CD14-positive monocyte (primary cell): Measurements from ENCODE around the gene ADIPOR1. TPM values are rescaled to one million over a fixed set of nuclear protein-coding genes. Genes with fewer than 3 reads are reported as not detected.
A peak's percentile ranks its signal among the peaks of the same experiment; 100 is the strongest.

Experiments
- DNase-seq, 3 donors: peaks; one replicate each; pipeline ENCODE4 v3.0.0-alpha.2; 2011 to 2022
- H2AFZ ChIP-seq: 2 replicates; pipeline ENCODE4 v1.6.0; 2012; ENCODE audit warnings: mild to moderate bottlenecking, low read depth, low read length, inconsistent platforms; ENCODE audit not compliant: insufficient read depth, poor library complexity, severe bottlenecking
- H3K27ac ChIP-seq, 2 donors: 1 replicate in 1 of 2; 2 replicates in 1 of 2; pipeline ENCODE4 v1.5.1; 2012 to 2013; ENCODE audit warnings: low read length in 2 of 2, control low read depth in 1 of 2, inconsistent platforms in 1 of 2, low read depth in 1 of 2, mild to moderate bottlenecking in 1 of 2
- H3K27me3 ChIP-seq, 2 donors: one replicate each; pipeline versions ENCODE4 v1.6.0 to v1.6.1; 2011 to 2013; ENCODE audit warnings: low read length in 2 of 2; ENCODE audit not compliant: control insufficient read depth in 2 of 2, insufficient read depth in 2 of 2
- H3K36me3 ChIP-seq, 2 donors: replicated peaks in 1 of 2; 1 replicate in 1 of 2; 2 replicates in 1 of 2; pipeline versions ENCODE4 v1.5.1 to v1.6.1; 2012 to 2013; ENCODE audit warnings: low read length in 2 of 2, control low read depth in 1 of 2, inconsistent platforms in 1 of 2, mild to moderate bottlenecking in 1 of 2; ENCODE audit not compliant: insufficient read depth in 2 of 2, control insufficient read depth in 1 of 2
- H3K4me1 ChIP-seq, 2 donors: 1 replicate in 1 of 2; 2 replicates in 1 of 2; pipeline versions ENCODE4 v1.5.1 to v1.6.1; 2012 to 2013; ENCODE audit warnings: low read length in 2 of 2, control low read depth in 1 of 2, inconsistent platforms in 1 of 2, mild to moderate bottlenecking in 1 of 2, moderate library complexity in 1 of 2; ENCODE audit not compliant: insufficient read depth in 2 of 2, control insufficient read depth in 1 of 2
- H3K4me2 ChIP-seq: replicated peaks from 2 replicates; pipeline ENCODE3; 2012; ENCODE audit warnings: low read length, moderate library complexity, mild to moderate bottlenecking; ENCODE audit not compliant: poor library complexity, severe bottlenecking; ENCODE audit errors: extremely low read depth
- H3K4me3 ChIP-seq, 3 experiments: fragments of 200-600 bp in 1 of 3; sonication (generic) in 1 of 3; replicated peaks in 1 of 3; 1 replicate in 2 of 3; 2 replicates in 1 of 3; pipeline ENCODE4 v1.5.1; 2011 to 2013; ENCODE audit warnings: low read length in 3 of 3, mild to moderate bottlenecking in 3 of 3, control low read depth in 2 of 3, low read depth in 2 of 3, inconsistent platforms in 1 of 3, moderate library complexity in 1 of 3
- H3K79me2 ChIP-seq: 2 replicates; pipeline ENCODE4 v1.6.0; 2012; ENCODE audit warnings: mild to moderate bottlenecking, control low read depth, inconsistent platforms, low read length, moderate library complexity; ENCODE audit not compliant: insufficient read depth
- H3K9ac ChIP-seq: 2 replicates; pipeline ENCODE4 v1.6.0; 2017; ENCODE audit warnings: low read length, mild to moderate bottlenecking; ENCODE audit not compliant: insufficient read depth, poor library complexity, severe bottlenecking
- H3K9me3 ChIP-seq, 2 donors: replicated peaks in 1 of 2; 1 replicate in 1 of 2; 2 replicates in 1 of 2; pipeline versions ENCODE4 v1.5.1 to v1.6.1; 2012 to 2013; ENCODE audit warnings: low read length in 2 of 2, control low read depth in 1 of 2; ENCODE audit not compliant: control insufficient read depth in 1 of 2, insufficient read depth in 1 of 2
- H4K20me1 ChIP-seq: 2 replicates; pipeline ENCODE4 v1.6.0; 2012; ENCODE audit warnings: mild to moderate bottlenecking, low read length, control low read depth, moderate library complexity; ENCODE audit not compliant: insufficient read depth
- H3K27ac Mint-ChIP-seq, 7 donors: one replicate each; pipeline ENCODE4 v1.8.0; 2020; ENCODE audit warnings: mild to moderate bottlenecking in 7 of 7, mixed read lengths in 7 of 7, moderate library complexity in 6 of 7, inconsistent platforms in 2 of 7
- H3K27me3 Mint-ChIP-seq, 3 donors: one replicate each; pipeline ENCODE4 v1.8.0; 2021 to 2022; ENCODE audit warnings: low read depth in 3 of 3, mild to moderate bottlenecking in 3 of 3, mixed read lengths in 3 of 3, moderate library complexity in 3 of 3, inconsistent platforms in 1 of 3
- H3K36me3 Mint-ChIP-seq, 2 donors: one replicate each; pipeline ENCODE4 v1.8.0; 2020; ENCODE audit warnings: mixed read lengths in 2 of 2, inconsistent platforms in 1 of 2, mild to moderate bottlenecking in 1 of 2
- H3K4me1 Mint-ChIP-seq: one replicate; pipeline ENCODE4 v1.8.0; 2020; ENCODE audit warnings: mild to moderate bottlenecking, mixed read lengths
- H3K4me3 Mint-ChIP-seq, 2 donors: one replicate each; pipeline ENCODE4 v1.8.0; 2020; ENCODE audit warnings: mild to moderate bottlenecking in 2 of 2, mixed read lengths in 2 of 2, moderate library complexity in 1 of 2
- H3K9me3 Mint-ChIP-seq, 7 donors: one replicate each; pipeline ENCODE4 v1.8.0; 2020 to 2022; ENCODE audit warnings: mixed read lengths in 7 of 7, mild to moderate bottlenecking in 6 of 7, moderate library complexity in 6 of 7, inconsistent platforms in 2 of 7
- WGBS: methylation state at CpG from one replicate; pipeline ENCODE4 v1.1.5; 2013; ENCODE audit warnings: missing lambda C conversion rate; ENCODE audit not compliant: insufficient coverage; 5-methylcytosine and 5-hydroxymethylcytosine counted together
- intact Hi-C, 2 donors: fragments of 100-400 bp; cut with micrococcal nuclease; formaldehyde crosslinking; loops; one replicate each; pipeline versions ENCODE4 v1.15.0 to v1.15.1; 2023
- polyA plus RNA-seq, 3 donors: library from polyadenylated mRNA; depleted of rRNA in 1 of 3; unstranded in 2 of 3; stranded (reverse) in 1 of 3; fragments of 300-500 nt in 2 of 3; fragments of >200 nt in 1 of 3; fragmentation: Illumina TruSeq in 2 of 3; gene quantifications; 1 replicate in 2 of 3; 2 replicates in 1 of 3; pipeline ENCODE4 v1.2.3, GENCODE V29; 2012 to 2021
- TF ChIP-seq, protein P1 (sequence below): fragments of 200-600 bp; IDR thresholded peaks from one replicate; pipeline ENCODE4 v1.8.0; 2022; ENCODE audit warnings: antibody characterized with exemption, mild to moderate bottlenecking

The ADIPOR1 gene
- polyA plus RNA-seq, 3 donors: 140 to 216 (median 197) TPM

DNA sequence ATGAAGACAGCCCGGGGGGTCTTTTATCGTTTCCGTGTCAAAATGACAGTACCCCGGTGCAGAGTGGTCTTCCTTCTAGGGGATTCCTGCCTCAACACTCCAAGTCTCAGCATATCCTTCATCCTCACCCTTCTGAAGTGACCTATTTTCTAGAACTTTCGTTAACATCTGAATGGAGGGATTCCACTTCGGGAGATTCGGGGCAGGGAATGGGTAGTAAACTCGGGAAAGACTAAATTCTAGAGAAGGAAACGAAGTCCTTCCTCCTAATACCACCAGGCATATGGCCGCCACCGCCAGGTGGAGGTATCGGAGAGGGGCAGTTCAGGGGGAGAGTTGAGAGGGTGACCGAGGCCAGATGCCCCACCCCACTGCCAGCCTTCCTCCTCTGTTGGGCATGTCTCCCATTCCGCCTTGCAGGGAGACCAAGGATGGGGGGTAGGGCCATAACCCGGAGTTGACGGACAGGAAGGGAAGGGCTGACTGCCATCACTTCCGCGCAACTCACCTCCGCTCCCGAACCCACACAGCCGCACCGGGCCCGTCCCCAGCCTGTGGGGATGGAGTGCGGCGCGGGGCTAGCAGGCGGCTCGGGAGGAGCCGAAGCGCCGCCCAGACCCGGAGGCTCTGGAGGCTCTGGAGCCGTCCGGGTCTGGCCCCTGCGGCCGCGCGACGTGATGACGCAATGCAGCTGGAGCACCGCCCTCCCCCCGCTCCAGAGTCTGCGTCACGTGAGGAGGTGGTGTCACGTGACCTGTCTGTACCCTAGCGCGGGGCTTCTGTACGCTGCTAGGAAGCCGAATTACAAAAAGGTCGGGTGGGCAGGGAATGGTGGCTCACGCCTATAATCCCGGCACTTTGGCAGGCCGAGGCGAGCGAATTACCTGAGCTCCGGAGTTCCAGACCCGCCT, 31.3 kb downstream of the ADIPOR1 start, which contains the start of gene KLHL12:
Gene KLHL12 (minus strand): TSS at position 654 of the 911 bp plus-strand sequence. CDS start 2,072 bp downstream, outside the sequence.
- Histone ChIP-seq H3K9me3 (no peaks in the 10 kb centered on the region), H3K9ac (peak within 1 kb of the TSS; percentile 93), H2AFZ (peak within 1 kb of the TSS; percentile 90), H3K79me2 (peaks cover 23% of the 10 kb centered on the region), H3K4me3 (peak within 1 kb of the TSS; percentile 83 to 95 (median 92)), H3K4me1 (peaks cover 13 to 25% of the 10 kb centered on the region in 2 donors), H4K20me1 (no peaks in the 10 kb centered on the region), H3K27ac (peak within 1 kb of the TSS; percentile 88 to 95), H3K27me3 (no peaks in the 10 kb centered on the region), H3K36me3 (peaks cover 7 to 23% of the 10 kb centered on the region in 2 donors), H3K4me2 (peak within 1 kb of the TSS; percentile 77)
- H3K27me3 Mint-ChIP-seq: peaks cover 3 to 6% (median 5%) of the 10 kb centered on the region in 3 donors
- H3K4me3 Mint-ChIP-seq: peak within 1 kb of the TSS; percentile 91 to 93
- DNase-seq: peak; percentile 94 to 96 (median 96)
- peak within 1 kb of the TSS; percentile 91 to 97 (median 94) for H3K27ac Mint-ChIP-seq
- H3K4me1 Mint-ChIP-seq: peaks cover 25% of the 10 kb centered on the region
- intact Hi-C loops: loop anchor here (1.0 to 5.0 kb wide), 5 partner anchors 30 to 80 kb away; partner anchors contain the start of genes CYB5R1 (in 1 of the 2), RABIF (in 1 of the 2) and TMEM183A (in 1 of the 2)
- TF ChIP-seq, protein P1, sequence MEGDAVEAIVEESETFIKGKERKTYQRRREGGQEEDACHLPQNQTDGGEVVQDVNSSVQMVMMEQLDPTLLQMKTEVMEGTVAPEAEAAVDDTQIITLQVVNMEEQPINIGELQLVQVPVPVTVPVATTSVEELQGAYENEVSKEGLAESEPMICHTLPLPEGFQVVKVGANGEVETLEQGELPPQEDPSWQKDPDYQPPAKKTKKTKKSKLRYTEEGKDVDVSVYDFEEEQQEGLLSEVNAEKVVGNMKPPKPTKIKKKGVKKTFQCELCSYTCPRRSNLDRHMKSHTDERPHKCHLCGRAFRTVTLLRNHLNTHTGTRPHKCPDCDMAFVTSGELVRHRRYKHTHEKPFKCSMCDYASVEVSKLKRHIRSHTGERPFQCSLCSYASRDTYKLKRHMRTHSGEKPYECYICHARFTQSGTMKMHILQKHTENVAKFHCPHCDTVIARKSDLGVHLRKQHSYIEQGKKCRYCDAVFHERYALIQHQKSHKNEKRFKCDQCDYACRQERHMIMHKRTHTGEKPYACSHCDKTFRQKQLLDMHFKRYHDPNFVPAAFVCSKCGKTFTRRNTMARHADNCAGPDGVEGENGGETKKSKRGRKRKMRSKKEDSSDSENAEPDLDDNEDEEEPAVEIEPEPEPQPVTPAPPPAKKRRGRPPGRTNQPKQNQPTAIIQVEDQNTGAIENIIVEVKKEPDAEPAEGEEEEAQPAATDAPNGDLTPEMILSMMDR: peak; percentile 62
- peaks cover 12 to 13% of the 10 kb centered on the region in 2 donors for H3K36me3 Mint-ChIP-seq
- H3K9me3 Mint-ChIP-seq: no peaks in the 10 kb centered on the region
- 0% methylated on average over 34 of the region's 57 CpGs for WGBS

DNA sequence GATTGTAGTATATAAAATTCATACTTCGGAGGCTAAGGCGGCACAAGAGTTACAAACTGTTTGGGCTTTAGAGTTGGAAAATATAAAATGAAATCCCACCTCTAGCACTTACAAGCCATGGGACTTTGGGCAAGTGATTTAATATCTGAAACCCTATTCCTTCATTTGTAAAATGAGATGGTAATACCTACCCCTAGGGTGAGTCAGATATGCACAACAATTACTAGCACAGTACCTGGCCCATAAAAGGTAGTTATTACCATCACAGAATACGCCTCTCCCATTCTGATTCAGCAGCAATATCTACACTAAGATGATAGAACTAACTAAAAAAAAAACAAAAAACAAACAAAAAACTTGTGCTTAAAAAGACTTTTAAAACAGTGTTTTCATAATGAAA, 34.6 kb downstream of the ADIPOR1 start:
- Mint-ChIP-seq H3K4me3 (no peak overlapping the region), H3K27me3 (peaks cover 1 to 3% (median 3%) of the 10 kb centered on the region in 3 donors), H3K27ac (peak overlapping the region in 1 of 7 donors; percentile 42), H3K4me1 (peaks cover 23% of the 10 kb centered on the region), H3K36me3 (peaks cover 25 to 31% of the 10 kb centered on the region in 2 donors), H3K9me3 (no peaks in the 10 kb centered on the region)
- Histone ChIP-seq H3K9ac (no peak overlapping the region), H2AFZ (no peak overlapping the region), H3K4me1 (peaks cover 13 to 25% of the 10 kb centered on the region in 2 donors), H4K20me1 (no peaks in the 10 kb centered on the region), H3K79me2 (peaks cover 26% of the 10 kb centered on the region), H3K27me3 (no peaks in the 10 kb centered on the region), H3K9me3 (no peaks in the 10 kb centered on the region), H3K27ac (no peak overlapping the region), H3K4me2 (no peak overlapping the region), H3K4me3 (no peak overlapping the region), H3K36me3 (peaks cover 25 to 40% of the 10 kb centered on the region in 2 donors)
- intact Hi-C loops: no loop called here
- TF ChIP-seq, protein P1: no peak
- WGBS: 100% methylated on average over 1 of the region's 3 CpGs
- DNase-seq: no peak
